IMR-90 (cell line): ENCODE results near the gene CABYR. TPM values are rescaled to one million over a fixed set of nuclear protein-coding genes. Genes with fewer than 3 reads are reported as not detected.

Experiments used
- ATAC-seq: fragments of 200-7000 bp; cut with Tn5 transposase; 2 replicates; pipeline ENCODE4 v1.9.1; 2020; ENCODE audit warnings: low read depth, mild to moderate bottlenecking, moderate library complexity
- BruUV-seq: library from RNA; stranded (reverse); fragments of 400-500 nt; replicated peaks from 2 replicates; lab custom pipeline; 2021; lab: Mats Ljungman, UMichigan
- CTCF ChIA-PET: fragments of 300-600 bp; formaldehyde crosslinking; extraction: SDS; loops from one replicate; lab custom pipeline; 2021; ENCODE audit warnings: antibody characterized with exemption; lab: Yijun Ruan, JAX
- POLR2A ChIA-PET: fragments of 300-600 bp; sonication (Branson Sonifier 250); formaldehyde crosslinking; loops from one replicate; lab custom pipeline; 2022; ENCODE audit warnings: antibody characterized with exemption; ENCODE audit not compliant: unreplicated experiment; lab: Charles Lee
- DNase-seq: peaks from one replicate; pipeline ENCODE4 v3.0.0; 2013
- H2AFZ ChIP-seq: replicated peaks from 2 replicates; pipeline ENCODE3; 2013; ENCODE audit warnings: low read length, mild to moderate bottlenecking; ENCODE audit not compliant: poor library complexity
- H2AK5ac ChIP-seq: 2 replicates; pipeline ENCODE4 v1.6.1; 2013; ENCODE audit warnings: low read depth, low read length, inconsistent platforms
- H2AK9ac ChIP-seq: replicated peaks from 2 replicates; pipeline ENCODE3; 2013; ENCODE audit warnings: mild to moderate bottlenecking, low read depth, low read length, moderate library complexity; ENCODE audit not compliant: poor library complexity
- H2BK120ac ChIP-seq: 2 replicates; pipeline ENCODE4 v1.6.1; 2013; ENCODE audit warnings: low read depth, low read length, inconsistent platforms
- H2BK15ac ChIP-seq: 3 replicates; pipeline ENCODE4 v1.6.1; 2013; ENCODE audit warnings: low read depth, low read length, inconsistent platforms
- H2BK20ac ChIP-seq: 2 replicates; pipeline ENCODE4 v1.6.1; 2013; ENCODE audit warnings: low read depth, mild to moderate bottlenecking, inconsistent platforms, low read length, moderate library complexity
- H2BK5ac ChIP-seq: 2 replicates; pipeline ENCODE4 v1.6.1; 2013; ENCODE audit warnings: mild to moderate bottlenecking, low read depth, low read length, inconsistent platforms; ENCODE audit not compliant: poor library complexity, severe bottlenecking
- H3K14ac ChIP-seq: replicated peaks from 2 replicates; pipeline ENCODE4 v1.6.1; 2013; ENCODE audit warnings: low read depth, low read length, inconsistent platforms
- H3K18ac ChIP-seq: 2 replicates; pipeline ENCODE4 v1.6.1; 2013; ENCODE audit warnings: low read depth, low read length, control low read depth
- H3K23ac ChIP-seq: 2 replicates; pipeline ENCODE4 v1.6.1; 2013; ENCODE audit warnings: low read depth, low read length, inconsistent platforms
- H3K27ac ChIP-seq: 2 replicates; pipeline ENCODE4 v1.5.1; 2013; ENCODE audit warnings: mild to moderate bottlenecking, control low read depth, low read length; ENCODE audit not compliant: insufficient read depth
- H3K27me3 ChIP-seq: 2 replicates; pipeline ENCODE4 v1.6.1; 2013; ENCODE audit warnings: low read length; ENCODE audit not compliant: control insufficient read depth, insufficient read depth
- H3K36me3 ChIP-seq: 2 replicates; pipeline ENCODE4 v1.6.1; 2013; ENCODE audit warnings: low read length, mixed read lengths; ENCODE audit not compliant: control insufficient read depth, insufficient read depth
- H3K4ac ChIP-seq: 2 replicates; pipeline ENCODE4 v1.6.1; 2013; ENCODE audit warnings: low read depth, low read length, inconsistent platforms
- H3K4me1 ChIP-seq: 2 replicates; pipeline ENCODE4 v1.6.1; 2013; ENCODE audit warnings: low read length, mixed read lengths; ENCODE audit not compliant: control insufficient read depth, insufficient read depth
- H3K4me2 ChIP-seq: 2 replicates; pipeline ENCODE4 v1.6.1; 2013; ENCODE audit warnings: low read depth, mild to moderate bottlenecking, control low read depth, low read length, moderate library complexity
- H3K4me3 ChIP-seq: 2 replicates; pipeline ENCODE4 v1.5.1; 2013; ENCODE audit warnings: low read depth, mild to moderate bottlenecking, control low read depth, low read length, moderate library complexity; ENCODE audit not compliant: insufficient read depth
- H3K56ac ChIP-seq: 2 replicates; pipeline ENCODE4 v1.6.1; 2013; ENCODE audit warnings: low read length, inconsistent platforms; ENCODE audit not compliant: insufficient read depth; ENCODE audit errors: extremely low read depth
- H3K79me1 ChIP-seq, 2 experiments: 2 replicates each; pipeline ENCODE4 v1.6.1; 2013; ENCODE audit warnings: low read length in 2 of 2, inconsistent platforms in 1 of 2, low read depth in 1 of 2
- H3K9ac ChIP-seq: 2 replicates; pipeline ENCODE4 v1.6.1; 2013; ENCODE audit warnings: low read depth, low read length, control low read depth
- H3K9me1 ChIP-seq: 2 replicates; pipeline ENCODE4 v1.6.1; 2013; ENCODE audit warnings: low read length, inconsistent platforms; ENCODE audit not compliant: insufficient read depth
- H3K9me3 ChIP-seq: 2 replicates; pipeline ENCODE4 v1.6.1; 2013; ENCODE audit warnings: low read length; ENCODE audit not compliant: control insufficient read depth, insufficient read depth
- H4K20me1 ChIP-seq: 2 replicates; pipeline ENCODE4 v1.6.1; 2013; ENCODE audit warnings: low read length, inconsistent platforms; ENCODE audit not compliant: insufficient read depth
- H4K5ac ChIP-seq: 2 replicates; pipeline ENCODE4 v1.6.1; 2013; ENCODE audit warnings: mild to moderate bottlenecking, low read depth, low read length, control low read depth
- H4K8ac ChIP-seq, 2 experiments: 2 replicates each; pipeline ENCODE4 v1.6.1; 2013; ENCODE audit warnings: low read depth in 2 of 2, low read length in 2 of 2, control low read depth in 1 of 2, inconsistent platforms in 1 of 2
- H4K91ac ChIP-seq: 2 replicates; pipeline ENCODE4 v1.6.1; 2013; ENCODE audit warnings: low read depth, low read length, inconsistent platforms; ENCODE audit not compliant: insufficient read depth
- CHD1 ChIP-seq: IDR thresholded peaks from 2 replicates; pipeline ENCODE4 v1.6.1; 2012; ENCODE audit warnings: low read depth, low read length, improper control_type of control experiment
- ELK1 ChIP-seq: fragments of 150-350 bp; IDR thresholded peaks from 2 replicates; pipeline ENCODE4 v1.6.1; 2016; ENCODE audit warnings: low read depth, mild to moderate bottlenecking, low read length, moderate library complexity, borderline replicate concordance
- FOS ChIP-seq: fragments of 150-350 bp; IDR thresholded peaks from 2 replicates; pipeline ENCODE4 v1.6.1; 2016; ENCODE audit warnings: low read depth, low read length
- POLR2A ChIP-seq: IDR thresholded peaks from 2 replicates; pipeline ENCODE4 v1.6.1; 2012; ENCODE audit warnings: mild to moderate bottlenecking, low read depth, low read length
- RAD21 ChIP-seq: IDR thresholded peaks from 2 replicates; pipeline ENCODE4 v1.6.1; 2012; ENCODE audit warnings: low read length, improper control_type of control experiment
- SMC3 ChIP-seq: fragments of 150-350 bp; IDR thresholded peaks from 2 replicates; pipeline ENCODE4 v1.6.1; 2016; ENCODE audit warnings: low read depth, mild to moderate bottlenecking, antibody characterized with exemption, low read length, moderate library complexity
- WGBS, 2 experiments: methylation state at CpG; one replicate each; pipeline versions ENCODE4 v1.1.5 to v1.1.7; 2013; ENCODE audit warnings: missing lambda C conversion rate in 2 of 2; ENCODE audit not compliant: insufficient read length in 1 of 2; ENCODE audit errors: extremely low coverage in 2 of 2; 5-methylcytosine and 5-hydroxymethylcytosine counted together
- dilution Hi-C: fragments of 300-500 bp; cut with HindIII; formaldehyde crosslinking; loops from one replicate; pipeline ENCODE4 v1.14.3; 2018; ENCODE audit warnings: low sequenced_read_pairs; ENCODE audit not compliant: unreplicated experiment
- in situ Hi-C: fragments of 300-500 bp; cut with MboI; formaldehyde crosslinking; loops from 3 replicates; pipeline ENCODE4 v1.14.3; 2019; ENCODE audit warnings: low sequenced_read_pairs, inconsistent platforms, mixed read lengths
- intact Hi-C: fragments of 100-400 bp; cut with micrococcal nuclease; formaldehyde crosslinking; loops from 2 replicates; pipeline ENCODE4 v1.10.0; 2022
- polyA plus RNA-seq, 3 experiments: library from polyadenylated mRNA; depleted of rRNA; stranded (reverse); fragments of >200 nt; gene quantifications; 2 replicates each; pipeline ENCODE4 v1.2.3, GENCODE V29; 2012; ENCODE audit warnings: low replicate concordance in 1 of 3
- total RNA-seq: library from RNA; depleted of rRNA; stranded (reverse); fragments of >200 nt; gene quantifications from 2 replicates; pipeline ENCODE4 v1.2.3, GENCODE V29; 2012

Gene CABYR
- total and polyA plus RNA-seq, 2 of the 4 experiments (the other 2 are of a cell fraction): 4.1 to 6.2 TPM

GRCh38 chr18:24103320-24104021, 35.4 kb upstream of the CABYR start:
- H3K18ac ChIP-seq: no peak overlapping the region
- ChIA-PET CTCF (no interaction called here), POLR2A (no interaction called here)
- H2AFZ ChIP-seq: no peak overlapping the region
- H3K4me2 ChIP-seq: no peak overlapping the region
- in situ Hi-C loops: no loop called here
- no peak overlapping the region for H4K5ac ChIP-seq
- H2AK9ac ChIP-seq: no peak overlapping the region
- H2AK5ac ChIP-seq: no peak overlapping the region
- no peak overlapping the region for H3K4ac ChIP-seq
- no peak for ATAC-seq
- peaks cover 10% of the 10 kb centered on the region for H3K36me3 ChIP-seq
- dilution Hi-C loops: no loop called here
- no peaks in the 10 kb centered on the region for H4K20me1 ChIP-seq
- no peaks in the 10 kb centered on the region for H3K27me3 ChIP-seq
- H3K27ac ChIP-seq: no peak overlapping the region
- H3K4me3 ChIP-seq: no peak overlapping the region
- H2BK120ac ChIP-seq: no peak overlapping the region
- H3K23ac ChIP-seq: no peak overlapping the region
- H3K14ac ChIP-seq: no peak overlapping the region
- H3K79me1 ChIP-seq: no peaks in the 10 kb centered on the region; a peak in 1 of 4 replicates
- no peak overlapping the region for H2BK20ac ChIP-seq
- no peak overlapping the region for H2BK15ac ChIP-seq
- peaks cover 7% of the 10 kb centered on the region; the same call in 1 of the 2 replicates for H3K9me1 ChIP-seq
- H4K8ac ChIP-seq: no peak overlapping the region
- no peak overlapping the region for H3K56ac ChIP-seq
- H3K9ac ChIP-seq: no peak overlapping the region
- no TSS peak for BruUV-seq
- no peak overlapping the region for H4K91ac ChIP-seq
- intact Hi-C loops: no loop called here
- no peaks in the 10 kb centered on the region for H3K4me1 ChIP-seq
- peaks cover 2% of the 10 kb centered on the region for H3K9me3 ChIP-seq
- no peak overlapping the region for H2BK5ac ChIP-seq
- WGBS, 2 experiments: 100% methylated on average over 2 of the region's 6 CpGs; no CpG with 5 or more reads in 1 of the 2 experiments
- TF ChIP-seq CHD1 (no peak), POLR2A (no peak), RAD21 (no peak), SMC3 (no peak), ELK1 (no peak), FOS (no peak)
- DNase-seq: peak; percentile 11
